Skin epidermis (tissue), 12 donors: ENCODE measurements around the gene HGD.
A peak's percentile ranks its signal among the peaks of the same experiment; 100 is the strongest.

Experiments
- H3K27ac ChIP-seq, 21 experiments: fragments of 200-600 bp; sonication (generic) in 11 of 21; one replicate each; pipeline ENCODE4 v1.5.0; 2020; ENCODE audit warnings: mild to moderate bottlenecking in 3 of 21, inconsistent platforms in 2 of 21, moderate library complexity in 2 of 21
- H3K4me3 ChIP-seq, 7 experiments: fragments of 200-600 bp; sonication (generic) in 2 of 7; one replicate each; pipeline ENCODE4 v1.5.0; 2020; ENCODE audit warnings: inconsistent platforms in 2 of 7, mild to moderate bottlenecking in 2 of 7, moderate library complexity in 1 of 7

Gene HGD

DNA sequence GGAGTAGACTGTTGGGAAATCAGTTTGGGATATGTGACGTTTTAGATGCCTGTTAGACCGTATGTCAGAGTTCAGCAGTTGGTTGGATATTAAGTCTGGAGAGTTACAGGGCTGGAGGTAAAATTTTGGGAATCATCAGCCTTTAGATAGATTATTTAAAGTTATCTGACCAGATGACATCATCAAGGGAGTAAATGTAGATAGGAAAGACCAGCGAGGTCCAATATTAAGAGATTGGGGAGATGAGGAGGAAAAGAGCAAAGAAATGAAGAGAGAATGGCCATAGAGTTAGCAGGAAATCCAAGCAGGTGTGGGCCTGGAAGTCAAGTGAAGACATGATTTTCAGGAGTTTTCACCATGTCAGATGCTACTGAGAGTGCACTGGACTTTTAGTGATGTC is 82.8 kb downstream of the HGD start:
- H3K27ac ChIP-seq = peak overlapping the region in 2 of 21 experiments; percentile 25 to 35
- no peak overlapping the region for H3K4me3 ChIP-seq

GRCh38 chr3:120597445-120598049 is 84.5 kb downstream of the HGD start:
- Histone ChIP-seq H3K27ac (peak overlapping the region in 1 of 21 experiments; percentile 93), H3K4me3 (peak overlapping the region in 3 of 7 experiments; percentile 61 to 89 (median 65))

DNA sequence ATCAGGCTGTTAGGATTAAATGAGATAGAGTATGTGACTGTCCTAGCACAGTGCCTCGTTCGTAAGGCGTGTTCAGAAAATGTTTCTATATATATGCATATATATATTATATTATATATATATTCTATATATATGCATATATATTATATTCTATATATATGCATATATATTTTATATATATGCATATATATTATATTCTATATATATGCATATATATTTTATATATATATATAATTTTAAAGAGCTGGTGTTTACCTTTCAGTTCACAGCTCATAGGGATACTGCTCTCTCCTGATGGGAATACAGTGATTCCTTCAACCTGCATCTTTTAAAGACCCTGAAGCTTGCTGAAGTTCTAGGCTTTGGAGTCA is 85.2 kb downstream of the HGD start:
- H3K27ac ChIP-seq = peak overlapping the region in 19 of 21 experiments; percentile 85 to 96 (median 92)

DNA sequence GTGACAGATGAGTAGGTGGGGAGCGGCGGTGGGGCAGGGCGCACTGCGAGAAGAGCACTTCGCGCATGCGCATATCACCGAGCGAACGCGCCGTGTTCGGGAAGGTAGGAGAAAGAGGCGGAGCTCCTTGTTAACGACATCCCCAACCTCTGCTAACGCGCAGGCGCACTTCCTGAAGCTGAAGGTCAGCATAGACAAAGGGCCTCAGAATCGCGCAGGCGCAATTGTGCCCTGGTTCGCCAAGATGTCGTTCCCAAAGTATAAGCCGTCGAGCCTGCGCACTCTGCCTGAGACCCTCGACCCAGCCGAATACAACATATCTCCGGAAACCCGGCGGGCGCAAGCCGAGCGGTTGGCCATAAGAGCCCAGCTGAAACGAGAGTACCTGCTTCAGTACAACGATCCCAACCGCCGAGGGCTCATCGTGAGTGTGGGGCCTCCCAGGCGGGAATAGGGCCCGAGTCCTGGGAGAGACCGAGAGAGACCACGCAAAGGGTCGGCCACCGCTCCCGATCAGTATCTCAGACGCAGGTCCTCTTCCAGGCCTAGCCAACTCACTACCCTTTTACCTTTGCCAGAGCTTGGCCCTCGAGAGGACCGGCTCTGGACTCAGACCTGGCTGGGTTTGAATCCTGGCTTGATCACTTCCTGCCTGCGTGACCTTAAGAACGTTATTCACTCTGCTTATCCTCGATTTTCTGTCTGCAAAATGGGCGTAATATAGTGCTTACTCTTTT is 85.8 kb downstream of the HGD start, which contains the start of gene NDUFB4:
NDUFB4 (plus strand) TSS at position 221 of the 737 bp plus-strand sequence; CDS start at position 245, 24 bp downstream.
- Histone ChIP-seq H3K27ac (peak within 1 kb of the TSS; percentile 58 to 96 (median 92)), H3K4me3 (peak within 1 kb of the TSS; percentile 61 to 89 (median 75))

More for the DNA sequence above, 85.2 kb downstream of the HGD start:
- H3K4me3 ChIP-seq = peak overlapping the region; percentile 61 to 89 (median 75)

- Histone ChIP-seq H3K4me3 (peak overlapping the region; percentile 61 to 89 (median 75)), H3K27ac (peak overlapping the region in 18 of 21 experiments; percentile 38 to 96 (median 92))
Observed at GRCh38 chr3:120595788-120596115, 86.3 kb downstream of the HGD start.

DNA sequence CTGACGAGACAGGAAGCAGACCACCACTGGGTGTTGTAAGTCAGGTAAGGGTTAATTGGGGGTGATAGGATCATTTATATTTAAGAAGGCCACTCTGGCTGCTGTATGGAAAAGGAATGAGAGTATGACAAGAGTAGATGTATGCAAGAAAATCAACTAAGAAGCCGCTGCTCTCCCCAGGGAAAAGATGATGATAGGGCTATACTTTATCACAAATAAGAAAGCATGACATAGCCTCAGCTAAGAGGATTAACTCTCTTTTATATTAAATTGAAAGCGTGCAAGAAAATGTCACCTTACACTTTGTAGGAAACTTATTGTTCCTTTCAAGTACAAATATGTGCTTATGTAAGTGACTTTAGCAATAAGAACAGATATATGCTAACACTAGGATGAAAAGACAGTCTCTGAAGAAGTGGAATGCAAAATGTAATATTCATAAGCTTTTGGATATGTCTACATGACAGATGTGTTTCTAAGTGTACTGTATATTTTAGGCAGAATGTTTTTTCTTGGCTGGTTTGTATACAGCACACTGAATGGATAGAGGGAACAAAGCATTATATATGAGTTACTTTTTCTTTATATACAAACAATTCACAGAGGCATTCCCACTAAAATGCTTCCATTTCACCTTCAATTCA is 94.6 kb downstream of the HGD start:
- Histone ChIP-seq H3K4me3 (no peak overlapping the region), H3K27ac (no peak overlapping the region)
